Thyroid gland (tissue), 4 donors: ENCODE data around the gene CCDC148.

Experiments
- CTCF ChIP-seq, 6 experiments: fragments of 200-600 bp in 3 of 6; fragments of 450-650 bp in 3 of 6; sonication (generic) in 3 of 6; IDR thresholded peaks; one replicate each; pipeline ENCODE4 v1.5.1; 2016 to 2019; ENCODE audit warnings: antibody characterized with exemption in 6 of 6, mild to moderate bottlenecking in 2 of 6, inconsistent platforms in 1 of 6, moderate library complexity in 1 of 6
- POLR2A ChIP-seq, 2 donors: fragments of 450-650 bp; IDR thresholded peaks; one replicate each; pipeline ENCODE4 v1.6.1; 2017; ENCODE audit warnings: antibody characterized with exemption in 2 of 2, mild to moderate bottlenecking in 2 of 2, moderate library complexity in 1 of 2

GRCh38 chr2:158174956-158175355 is 281.6 kb downstream of the CCDC148 start:
- TF ChIP-seq CTCF (IDR thresholded peaks at IDR 0.05) (no peak), POLR2A (IDR thresholded peaks at IDR 0.05) (no peak)
